GM18951 (cell line): ENCODE measurements around the gene ZNF654.
A peak's percentile ranks its signal among the peaks of the same experiment; 100 is the strongest.
"Not testable (repeated sequence)": the region's sequence is repeated elsewhere in the genome, so short reads cannot be mapped to it uniquely, and the experiment has no call there.

Experiments used
- POLR2A ChIP-seq: IDR thresholded peaks from 4 replicates; pipeline ENCODE4 v1.6.1; 2011; ENCODE audit warnings: mild to moderate bottlenecking; ENCODE audit not compliant: insufficient read length, insufficient read depth; ENCODE audit errors: extremely low read depth
- in situ Hi-C: fragments of 300-500 bp; cut with MboI; formaldehyde crosslinking; loops from one replicate; pipeline ENCODE4 v1.12.0; 2022; ENCODE audit warnings: low sequenced_read_pairs, mixed read lengths, inconsistent platforms; ENCODE audit not compliant: unreplicated experiment

ZNF654 gene

DNA sequence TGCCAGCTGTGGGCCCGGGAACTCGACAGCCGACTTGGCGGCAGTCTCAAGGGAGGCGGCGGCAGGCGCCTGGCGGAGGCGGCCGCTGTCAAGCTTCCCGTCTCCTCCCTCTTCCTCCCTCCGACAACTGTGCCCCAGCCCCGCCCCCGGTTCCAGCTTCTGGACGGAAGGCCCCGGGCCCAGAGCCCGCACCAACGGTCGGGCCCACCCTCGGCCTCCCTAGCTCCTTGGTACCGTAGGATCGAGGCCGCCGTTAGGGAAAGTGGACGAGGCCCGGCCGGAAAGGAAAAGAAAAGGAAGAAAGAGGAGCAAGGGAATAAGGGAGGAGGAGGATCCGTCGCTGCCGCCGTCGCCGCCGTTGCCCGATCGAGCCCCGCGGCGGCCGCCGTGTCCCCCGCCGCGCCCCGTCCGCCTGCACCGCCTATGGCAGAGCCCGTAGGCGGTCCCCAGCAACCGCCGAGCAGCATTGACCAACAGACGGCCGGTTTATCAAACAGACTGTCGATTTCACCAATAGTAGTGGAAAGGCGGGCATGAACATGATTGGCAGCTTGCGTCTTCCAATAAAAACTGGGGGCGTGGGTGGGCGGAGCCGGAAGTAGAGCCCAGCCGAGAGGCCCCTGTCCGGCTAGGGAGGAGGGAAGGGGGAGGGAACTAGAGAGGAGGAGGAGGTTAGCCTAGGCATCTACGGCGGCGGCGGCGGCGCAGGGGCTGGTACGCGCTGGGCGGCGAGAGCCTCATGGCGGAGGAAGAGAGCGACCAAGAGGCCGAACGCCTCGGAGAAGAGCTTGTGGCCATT is at the start of gene ZNF654, which contains the start of gene CGGBP1:
TSS of gene ZNF654 (plus strand) at position 675 of the 799 bp plus-strand sequence. CDS start at position 740, 65 bp downstream.
TSS of gene CGGBP1 (minus strand) at position 425 of the 799 bp plus-strand sequence. CDS start 3,029 bp downstream, outside the sequence.
- in situ Hi-C loops = no loop called here
- peak; percentile 91 for TF ChIP-seq POLR2A

DNA sequence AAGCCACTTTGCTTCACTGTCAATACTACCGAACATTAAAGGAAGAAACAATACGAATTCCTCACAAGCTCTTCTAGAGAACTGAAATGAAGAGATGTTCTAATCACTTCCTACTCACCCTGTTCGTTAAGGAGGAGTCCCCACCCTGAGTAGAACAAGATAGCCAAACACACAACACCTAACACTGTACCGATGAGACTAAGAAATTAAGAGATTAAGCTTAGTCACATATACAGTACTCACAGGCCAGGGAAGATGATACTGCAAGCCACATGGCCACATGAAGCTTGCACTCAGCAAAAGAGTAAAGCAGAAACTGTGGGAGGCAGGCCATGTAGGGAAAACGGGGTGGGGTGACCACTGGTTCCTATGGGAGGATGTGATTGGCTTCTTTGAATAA is 48.2 kb upstream of the ZNF654 start:
- in situ Hi-C loops = no loop called here
- TF ChIP-seq POLR2A = no peak

GRCh38 chr3:88013592-88013991 is 45.5 kb upstream of the ZNF654 start:
- TF ChIP-seq POLR2A = no peak
- in situ Hi-C loops = no loop called here

- in situ Hi-C loops = not testable (repeated sequence)
Measured at GRCh38 chr3:88015656-88016055, 43.4 kb upstream of the ZNF654 start.

- no peak for TF ChIP-seq POLR2A
- in situ Hi-C loops = no loop called here
Measured at GRCh38 chr3:88019024-88019423, 40.0 kb upstream of the ZNF654 start.

DNA sequence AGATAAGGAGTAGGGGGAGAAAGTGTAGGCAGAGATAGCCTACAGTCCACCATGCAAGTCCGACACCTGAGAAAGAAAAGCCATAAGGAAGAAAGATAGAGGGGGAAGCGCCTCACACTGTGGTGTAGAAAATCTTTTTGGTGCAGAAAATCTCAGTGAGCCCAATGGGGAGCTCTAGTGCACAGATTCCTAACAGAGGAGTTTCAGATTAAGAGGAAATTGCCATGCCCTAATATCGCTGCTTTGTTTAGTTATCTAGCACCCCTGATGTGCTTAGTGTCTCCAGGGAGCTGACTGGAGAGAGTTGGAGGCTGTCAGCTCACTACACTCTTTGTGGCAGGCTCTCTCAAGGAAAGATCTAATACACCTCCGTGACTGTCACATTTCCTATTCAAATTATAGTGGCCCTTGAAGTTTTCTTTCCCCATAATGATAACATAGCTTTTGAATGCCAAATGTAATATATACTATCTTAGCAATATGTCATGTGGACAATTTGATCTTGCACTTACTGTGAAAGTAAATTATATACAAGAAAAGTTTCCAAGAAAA is 34.0 kb upstream of the ZNF654 start:
- TF ChIP-seq POLR2A = no peak
- in situ Hi-C loops = no loop called here

DNA sequence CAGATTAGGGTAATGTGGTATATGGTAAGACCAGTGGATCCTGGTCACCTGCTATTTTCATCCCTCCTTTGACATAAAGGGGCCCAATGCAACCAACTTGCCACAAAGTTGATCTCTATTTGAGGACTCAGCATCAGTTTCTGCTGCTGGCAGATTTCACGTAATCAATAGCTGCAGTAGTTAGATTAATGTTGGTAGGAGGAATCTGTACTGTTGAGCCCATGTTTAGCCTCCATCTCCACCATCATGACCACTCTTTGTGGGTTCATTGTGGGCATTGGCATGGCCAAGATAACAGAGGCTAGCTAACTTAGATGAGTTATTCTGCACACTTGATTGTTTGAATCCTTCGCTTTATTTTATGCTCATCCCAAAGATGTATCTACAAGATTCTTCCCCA is 30.2 kb upstream of the ZNF654 start:
- TF ChIP-seq POLR2A = no peak
- in situ Hi-C loops = no loop called here

DNA sequence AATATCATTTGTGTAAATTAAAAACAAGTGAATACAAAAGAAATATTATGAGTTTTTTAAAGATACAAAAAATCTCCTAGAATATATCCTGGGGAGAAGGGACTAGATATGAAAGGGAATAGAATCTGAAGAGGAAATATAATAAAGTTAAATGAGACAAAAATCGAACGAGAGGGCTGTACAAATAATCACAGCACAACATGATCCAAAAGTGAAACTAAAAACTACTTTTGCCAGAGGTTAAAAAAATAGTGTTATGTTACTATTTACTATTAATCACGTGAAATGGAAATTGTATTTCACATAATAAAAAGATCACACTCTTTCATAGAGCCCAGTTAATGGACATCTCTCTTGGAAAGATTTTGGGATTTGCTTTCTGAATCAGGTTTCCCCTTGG is 28.8 kb upstream of the ZNF654 start:
- no peak for TF ChIP-seq POLR2A
- in situ Hi-C loops = no loop called here

GRCh38 chr3:88031642-88032077 is 27.4 kb upstream of the ZNF654 start:
- in situ Hi-C loops = no loop called here
- no peak for TF ChIP-seq POLR2A

- no peak for TF ChIP-seq POLR2A
- in situ Hi-C loops = no loop called here
Measured at GRCh38 chr3:88032245-88032644, 26.8 kb upstream of the ZNF654 start.

DNA sequence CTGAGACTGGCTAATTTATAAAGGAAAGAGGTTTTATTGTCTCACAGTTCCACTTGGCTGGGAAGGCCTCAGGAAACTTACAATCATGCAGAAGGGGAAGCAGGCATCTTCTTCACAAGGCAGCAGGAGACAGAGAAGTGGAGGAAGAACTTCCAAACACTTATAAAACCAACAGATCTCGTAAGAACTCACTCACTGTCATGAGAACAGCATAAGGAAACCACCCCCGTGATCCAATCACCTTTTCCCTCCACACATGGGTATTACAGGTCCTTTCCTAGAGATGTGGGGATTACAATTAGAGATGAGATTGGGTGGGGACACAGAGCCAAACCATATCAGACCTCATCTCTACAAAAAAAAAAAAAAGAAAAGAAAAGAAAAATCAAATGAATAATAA is 26.0 kb upstream of the ZNF654 start:
- in situ Hi-C loops = no loop called here
- TF ChIP-seq POLR2A = no peak

DNA sequence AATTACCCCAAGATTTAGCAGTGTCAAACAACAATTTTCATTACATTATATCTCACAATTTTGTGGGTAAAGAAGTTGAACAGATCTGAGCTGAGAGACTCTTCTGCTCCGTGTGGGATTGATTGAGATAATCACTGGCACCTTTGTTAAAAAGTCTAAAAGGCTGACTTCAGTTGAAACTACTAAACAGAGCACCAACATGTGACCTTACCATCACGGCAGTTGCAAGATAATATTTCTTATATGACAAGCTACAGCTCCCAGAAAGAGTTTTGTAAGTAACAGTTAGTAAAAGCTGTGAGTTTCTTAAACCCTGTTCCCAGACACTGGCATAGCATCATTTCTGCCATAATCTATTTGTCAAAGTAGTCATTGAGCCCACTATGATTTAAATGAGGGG is 25.2 kb upstream of the ZNF654 start:
- in situ Hi-C loops = no loop called here
- TF ChIP-seq POLR2A = no peak

- no peak for TF ChIP-seq POLR2A
- in situ Hi-C loops = no loop called here
Measured at GRCh38 chr3:88034491-88035275, 24.4 kb upstream of the ZNF654 start.
